Endothelial cell of umbilical vein (primary cell): ENCODE measurements around the gene TESK2. TPM values are rescaled to one million over a fixed set of nuclear protein-coding genes. Genes with fewer than 3 reads are reported as not detected.

ENCODE experiments used
- BruUV-seq: library from RNA; stranded (reverse); fragments of 400-500 nt; replicated peaks from 2 replicates; lab custom pipeline; 2021; lab: Mats Ljungman, UMichigan
- CTCF ChIA-PET: fragments of 300-600, 350-600 bp; sonication (Branson Sonifier 250); formaldehyde crosslinking; loops from one replicate; lab custom pipeline; 2021; ENCODE audit warnings: antibody characterized with exemption, inconsistent platforms; lab: Charles Lee
- POLR2A ChIA-PET: fragments of 300-600, 350-600 bp; sonication (Branson Sonifier 250); formaldehyde crosslinking; loops from one replicate; lab custom pipeline; 2021; ENCODE audit warnings: antibody characterized with exemption, inconsistent platforms; lab: Charles Lee
- DNase-seq: peaks from one replicate; pipeline ENCODE4 v3.0.0-alpha.2; 2011; ENCODE audit warnings: low read depth, low spot score
- FAIRE-seq: peaks from 2 replicates; lab custom pipeline; 2011; peaks lifted over from hg19 to GRCh38; lab: Jason Lieb, UNC
- H2AFZ ChIP-seq: 2 replicates; pipeline ENCODE4 v1.6.0; 2012; ENCODE audit warnings: low read depth, low read length, control low read depth, inconsistent platforms
- H3K27ac ChIP-seq: 2 replicates; pipeline ENCODE4 v1.5.1; 2011; ENCODE audit warnings: low read depth, mild to moderate bottlenecking, control low read depth, low read length, moderate library complexity; ENCODE audit not compliant: insufficient read depth
- H3K27me3 ChIP-seq, 2 experiments: 2 replicates each; pipeline versions ENCODE4 v1.6.0 to v1.6.1; 2011; ENCODE audit warnings: low read length in 2 of 2, mixed read lengths in 1 of 2; ENCODE audit not compliant: control insufficient read depth in 2 of 2, insufficient read depth in 2 of 2
- H3K36me3 ChIP-seq, 2 experiments: 2 replicates in 1 of 2; 3 replicates in 1 of 2; pipeline ENCODE4 v1.5.1; 2011; ENCODE audit warnings: low read length in 2 of 2, mild to moderate bottlenecking in 1 of 2, moderate library complexity in 1 of 2; ENCODE audit not compliant: control insufficient read depth in 2 of 2, insufficient read depth in 2 of 2; ENCODE audit errors: extremely low read depth in 1 of 2
- H3K4me1 ChIP-seq: 3 replicates; pipeline ENCODE4 v1.5.1; 2011; ENCODE audit warnings: mild to moderate bottlenecking, low read length; ENCODE audit not compliant: control insufficient read depth, insufficient read depth; ENCODE audit errors: extremely low read depth
- H3K4me2 ChIP-seq: 2 replicates; pipeline ENCODE4 v1.6.1; 2011; ENCODE audit warnings: low read length, control low read depth, mixed read lengths; ENCODE audit not compliant: insufficient read depth
- H3K4me3 ChIP-seq, 3 experiments: fragments of 200-600 bp in 1 of 3; sonication (generic), shearing (Covaris generic) in 1 of 3; replicated peaks in 1 of 3; 2 replicates each; pipeline ENCODE4 v1.5.1; 2011 to 2016; ENCODE audit warnings: control low read depth in 3 of 3, low read length in 3 of 3, mild to moderate bottlenecking in 2 of 3, inconsistent platforms in 1 of 3, low read depth in 1 of 3, moderate library complexity in 1 of 3; ENCODE audit not compliant: insufficient read depth in 1 of 3
- H3K79me2 ChIP-seq: 2 replicates; pipeline ENCODE4 v1.6.0; 2012; ENCODE audit warnings: low read length, inconsistent platforms; ENCODE audit not compliant: control insufficient read depth, insufficient read depth
- H3K9ac ChIP-seq: replicated peaks from 2 replicates; pipeline ENCODE3; 2011; ENCODE audit warnings: low read length, control low read depth; ENCODE audit not compliant: insufficient read depth; ENCODE audit errors: extremely low read depth
- H3K9me1 ChIP-seq: replicated peaks from 3 replicates; pipeline ENCODE4 v1.6.0; 2011; ENCODE audit warnings: mild to moderate bottlenecking, low read length; ENCODE audit not compliant: control insufficient read depth, insufficient read depth; ENCODE audit errors: extremely low read depth
- H3K9me3 ChIP-seq: replicated peaks from 2 replicates; pipeline ENCODE4 v1.5.1; 2012; ENCODE audit warnings: low read length, inconsistent platforms; ENCODE audit not compliant: control insufficient read depth, insufficient read depth
- H4K20me1 ChIP-seq: replicated peaks from 2 replicates; pipeline ENCODE3; 2011; ENCODE audit warnings: mild to moderate bottlenecking, low read length; ENCODE audit not compliant: control insufficient read depth, insufficient read depth; ENCODE audit errors: extremely low read depth
- FOS ChIP-seq: IDR thresholded peaks from 2 replicates; pipeline ENCODE4 v1.6.1; 2011; ENCODE audit warnings: mild to moderate bottlenecking, low read length, moderate library complexity, borderline replicate concordance; ENCODE audit not compliant: insufficient read depth
- GATA2 ChIP-seq: IDR thresholded peaks from 2 replicates; pipeline ENCODE4 v1.7.0; 2011; ENCODE audit warnings: low read depth, mild to moderate bottlenecking, moderate library complexity, mixed read lengths, low read length; ENCODE audit not compliant: insufficient read length, insufficient read depth
- JUN ChIP-seq: IDR thresholded peaks from 2 replicates; pipeline ENCODE4 v1.6.1; 2011; ENCODE audit warnings: borderline replicate concordance, low read depth; ENCODE audit not compliant: insufficient read length, insufficient read depth
- MAX ChIP-seq: IDR thresholded peaks from 2 replicates; pipeline ENCODE4 v1.6.1; 2011; ENCODE audit not compliant: insufficient read depth, insufficient read length
- MYC ChIP-seq: IDR thresholded peaks from one replicate; pipeline ENCODE4 v1.6.1; 2011; ENCODE audit warnings: mild to moderate bottlenecking, low read depth, low read length
- POLR2A ChIP-seq: IDR thresholded peaks from 2 replicates; pipeline ENCODE4 v1.6.1; 2012; ENCODE audit warnings: low read depth, mild to moderate bottlenecking, control low read depth, low read length
- POLR2AphosphoS5 ChIP-seq: IDR thresholded peaks from 2 replicates; pipeline ENCODE4 v1.6.1; 2012; ENCODE audit warnings: low read depth, mild to moderate bottlenecking, control low read depth, low read length, moderate library complexity; ENCODE audit not compliant: insufficient read depth
- dilution Hi-C: fragments of 300-500 bp; cut with MboI; formaldehyde crosslinking; loops from one replicate; pipeline ENCODE4 v1.15.0; 2019; ENCODE audit warnings: low sequenced_read_pairs; ENCODE audit not compliant: extremely low pct_ligation_motif_present
- intact Hi-C: fragments of 100-400 bp; cut with micrococcal nuclease; formaldehyde crosslinking; loops from one replicate; pipeline ENCODE4 v1.10.0; 2022
- polyA plus RNA-seq, 4 experiments: library from polyadenylated mRNA; depleted of rRNA in 3 of 4; stranded (reverse) in 3 of 4; unstranded in 1 of 4; fragments of >200 nt; gene quantifications; 2 replicates each; pipeline versions ENCODE4 v1.2.1 to v1.2.3, GENCODE V29; 2011 to 2012; ENCODE audit warnings: missing spikeins in 1 of 4
- total RNA-seq: library from RNA; stranded (reverse); gene quantifications from 2 replicates; pipeline ENCODE4 v1.2.3, GENCODE V29; 2021

The TESK2 gene
- total and polyA plus RNA-seq, 2 donors (not counting 3 experiments of a cell fraction or from before 2014, with no cell fraction given), result 2.1 to 2.6 TPM

- H3K9me1 ChIP-seq, result no peaks in the 10 kb centered on the region
- FAIRE-seq (no peak), DNase-seq (no peak)
- no peak overlapping the region for H3K4me2 ChIP-seq
- CTCF ChIA-PET, result interaction anchor here (1.1 kb wide), 1 partner anchor 9 kb away, joined by 3 read pairs; no protein-coding TSS in a partner anchor
- H4K20me1 ChIP-seq, result no peaks in the 10 kb centered on the region
- H3K36me3 ChIP-seq, result no peaks in the 10 kb centered on the region
- H3K9ac ChIP-seq, result no peak overlapping the region
- H3K4me1 ChIP-seq, result no peaks in the 10 kb centered on the region
- H3K9me3 ChIP-seq, result no peaks in the 10 kb centered on the region
- no TSS peak for BruUV-seq
- no peak overlapping the region for H3K27ac ChIP-seq
- intact Hi-C loops, result no loop called here
- H2AFZ ChIP-seq, result no peak overlapping the region
- no peak overlapping the region for H3K4me3 ChIP-seq
- H3K79me2 ChIP-seq, result no peaks in the 10 kb centered on the region
- dilution Hi-C loops, result no loop called here
- no peaks in the 10 kb centered on the region for H3K27me3 ChIP-seq
- POLR2A ChIA-PET, result no interaction called here
- TF ChIP-seq GATA2 (no peak), MAX (no peak), MYC (no peak)
Observed at GRCh38 chr1:45409276-45409675, 81.7 kb downstream of the TESK2 start.

GRCh38 chr1:45407629-45408287 is 83.2 kb downstream of the TESK2 start:
- Histone ChIP-seq H3K4me3 (no peak overlapping the region), H3K36me3 (no peaks in the 10 kb centered on the region), H3K4me1 (no peaks in the 10 kb centered on the region), H3K27me3 (no peaks in the 10 kb centered on the region), H3K9me3 (no peaks in the 10 kb centered on the region), H2AFZ (no peak overlapping the region), H3K79me2 (no peaks in the 10 kb centered on the region), H3K4me2 (no peak overlapping the region), H4K20me1 (no peaks in the 10 kb centered on the region), H3K27ac (no peak overlapping the region), H3K9ac (no peak overlapping the region), H3K9me1 (no peaks in the 10 kb centered on the region)
- no peak for FAIRE-seq
- TF ChIP-seq JUN, result no peak
- TF ChIP-seq GATA2, result no peak
- TF ChIP-seq MAX, result no peak
- TF ChIP-seq FOS, result no peak
- no peak for TF ChIP-seq POLR2AphosphoS5
- TF ChIP-seq POLR2A, result no peak
- BruUV-seq, result no TSS peak
- intact Hi-C loops, result no loop called here
- no peak for DNase-seq
- CTCF ChIA-PET, result no interaction called here
- dilution Hi-C loops, result no loop called here
- POLR2A ChIA-PET, result no interaction called here
